HAP-1 (cell line): ENCODE results near the gene SMS.

Experiments
- DNase-seq, 2 experiments: peaks; one replicate each; pipeline ENCODE4 v3.0.0-alpha.2; 2016 to 2020; ENCODE audit warnings: low spot score in 2 of 2
- H3K27me3 ChIP-seq: fragments of 250-450 bp; sonication (Bioruptor Pico); 2 replicates; pipeline ENCODE4 v1.5.1; 2020; ENCODE audit warnings: low read depth, mild to moderate bottlenecking, moderate library complexity
- H3K36me3 ChIP-seq: fragments of 250-450 bp; sonication (Bioruptor Pico); replicated peaks from 2 replicates; pipeline ENCODE4 v1.5.1; 2020; ENCODE audit warnings: mild to moderate bottlenecking
- H3K4me1 ChIP-seq: fragments of 250-450 bp; sonication (Bioruptor Pico); 2 replicates; pipeline ENCODE4 v1.5.1; 2020; ENCODE audit warnings: mild to moderate bottlenecking
- H3K4me3 ChIP-seq: fragments of 250-450 bp; sonication (Bioruptor Pico); 2 replicates; pipeline ENCODE4 v1.5.1; 2020; ENCODE audit warnings: mild to moderate bottlenecking, moderate library complexity
- H3K9me3 ChIP-seq: fragments of 250-450 bp; sonication (Bioruptor Pico); 2 replicates; pipeline ENCODE4 v1.5.1; 2020; ENCODE audit warnings: mild to moderate bottlenecking, moderate library complexity
- in situ Hi-C: fragments of 300-500 bp; cut with MboI; formaldehyde crosslinking; loops from 3 replicates; pipeline ENCODE4 v1.14.3; 2020; ENCODE audit warnings: low sequenced_read_pairs, inconsistent platforms, mixed read lengths

SMS gene

GRCh38 chrX:21974011-21974385 is 33.5 kb downstream of the SMS start:
- in situ Hi-C loops: loop anchor here (5.0 kb wide), 1 partner anchor 132 kb away; no protein-coding TSS in a partner anchor
- Histone ChIP-seq H3K27me3 (no peaks in the 10 kb centered on the region), H3K36me3 (peaks cover 77% of the 10 kb centered on the region), H3K4me3 (no peak overlapping the region), H3K9me3 (no peaks in the 10 kb centered on the region), H3K4me1 (no peaks in the 10 kb centered on the region)
- no peak for DNase-seq

DNA sequence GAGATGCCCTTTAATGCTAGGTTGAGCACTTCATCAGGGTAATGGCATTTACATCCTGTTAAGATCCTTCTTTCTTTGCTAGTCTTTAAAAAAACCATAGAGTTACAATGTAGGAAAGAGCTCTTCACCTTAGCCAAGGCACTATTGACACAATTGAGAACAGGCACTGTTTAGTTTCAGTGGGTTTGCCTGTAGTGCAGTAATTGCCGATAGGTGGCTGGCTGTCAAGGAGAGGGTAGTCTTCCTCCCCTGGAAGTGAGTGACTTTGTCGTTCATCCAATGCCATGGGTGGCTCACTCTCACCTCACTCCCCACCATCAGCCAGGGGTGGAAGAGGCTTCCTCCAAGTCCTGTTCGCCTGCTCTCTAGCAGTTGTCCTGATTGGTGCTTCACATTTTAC is 34.7 kb downstream of the SMS start:
- H3K27me3 ChIP-seq: no peaks in the 10 kb centered on the region
- DNase-seq: no peak
- H3K36me3 ChIP-seq: peaks cover 70% of the 10 kb centered on the region
- H3K4me3 ChIP-seq: no peak overlapping the region
- H3K9me3 ChIP-seq: no peaks in the 10 kb centered on the region
- no peaks in the 10 kb centered on the region for H3K4me1 ChIP-seq
- in situ Hi-C loops: no loop called here

DNA sequence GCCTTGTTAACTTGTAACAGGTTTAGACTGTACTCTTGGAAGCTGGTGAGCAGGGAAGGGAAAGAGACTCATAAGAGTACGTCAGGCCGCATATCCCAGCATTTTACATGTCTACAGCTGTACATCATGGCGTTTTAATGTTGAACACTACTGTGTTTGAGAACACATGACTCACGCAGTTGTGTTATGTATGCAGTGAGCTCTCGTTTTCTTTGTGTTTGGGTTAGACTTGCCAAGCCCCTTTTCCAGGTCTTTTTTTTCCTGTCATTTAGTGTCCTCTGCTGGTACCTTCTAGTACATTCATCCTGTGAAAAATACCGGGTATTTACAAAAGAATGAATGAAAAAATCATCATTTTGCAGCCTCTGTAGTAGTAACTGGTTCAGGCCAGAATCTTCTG is 35.3 kb downstream of the SMS start:
- H3K4me1 ChIP-seq: no peaks in the 10 kb centered on the region
- no peaks in the 10 kb centered on the region for H3K9me3 ChIP-seq
- in situ Hi-C loops: no loop called here
- H3K4me3 ChIP-seq: no peak overlapping the region
- peaks cover 68% of the 10 kb centered on the region for H3K36me3 ChIP-seq
- H3K27me3 ChIP-seq: no peaks in the 10 kb centered on the region
- peak in 1 of 2 experiments; percentile 55 for DNase-seq

- Histone ChIP-seq H3K27me3 (no peaks in the 10 kb centered on the region), H3K4me1 (no peaks in the 10 kb centered on the region), H3K4me3 (no peak overlapping the region), H3K9me3 (no peaks in the 10 kb centered on the region), H3K36me3 (peaks cover 49% of the 10 kb centered on the region)
- no peak for DNase-seq
- in situ Hi-C loops: no loop called here
Measured at GRCh38 chrX:21978346-21978745, 37.8 kb downstream of the SMS start.

GRCh38 chrX:21982311-21982710 is 41.8 kb downstream of the SMS start:
- no peak overlapping the region for H3K4me3 ChIP-seq
- no peaks in the 10 kb centered on the region for H3K27me3 ChIP-seq
- no peaks in the 10 kb centered on the region for H3K4me1 ChIP-seq
- DNase-seq: no peak
- in situ Hi-C loops: no loop called here
- no peaks in the 10 kb centered on the region for H3K9me3 ChIP-seq
- peaks cover 43% of the 10 kb centered on the region for H3K36me3 ChIP-seq

- Histone ChIP-seq H3K36me3 (peaks cover 53% of the 10 kb centered on the region), H3K4me1 (no peaks in the 10 kb centered on the region), H3K4me3 (no peak overlapping the region), H3K27me3 (no peaks in the 10 kb centered on the region), H3K9me3 (no peaks in the 10 kb centered on the region)
- in situ Hi-C loops: no loop called here
- peak; percentile 84 to 86 for DNase-seq
Measured at GRCh38 chrX:21985332-21985777, 44.8 kb downstream of the SMS start.

GRCh38 chrX:21986596-21986995 is 46.1 kb downstream of the SMS start:
- Histone ChIP-seq H3K9me3 (no peaks in the 10 kb centered on the region), H3K27me3 (no peaks in the 10 kb centered on the region), H3K36me3 (peaks cover 58% of the 10 kb centered on the region), H3K4me3 (no peak overlapping the region), H3K4me1 (no peaks in the 10 kb centered on the region; the same call in 1 of the 2 replicates)
- no peak for DNase-seq
- in situ Hi-C loops: no loop called here

DNA sequence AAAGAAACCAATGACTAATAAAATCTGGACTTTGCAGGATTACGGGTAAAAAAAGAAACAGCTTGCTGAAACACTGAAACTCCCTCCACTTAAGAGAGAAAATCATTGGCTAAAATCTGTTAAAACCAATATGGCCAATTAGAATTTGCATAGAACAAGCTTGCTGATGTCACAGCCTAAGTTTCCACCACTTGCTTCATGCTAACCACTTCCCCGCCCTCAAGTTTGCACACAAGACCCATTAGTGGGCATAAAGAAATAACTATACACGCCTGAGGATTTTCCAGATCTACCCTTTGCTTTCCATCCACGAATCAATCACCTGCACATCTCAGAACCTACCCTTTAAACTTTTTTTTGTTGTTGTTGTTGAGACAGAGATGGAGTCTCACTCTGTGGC is 48.9 kb downstream of the SMS start:
- peaks cover 76% of the 10 kb centered on the region for H3K36me3 ChIP-seq
- H3K27me3 ChIP-seq: no peaks in the 10 kb centered on the region
- no peaks in the 10 kb centered on the region for H3K9me3 ChIP-seq
- H3K4me1 ChIP-seq: peaks cover 10% of the 10 kb centered on the region
- DNase-seq: no peak
- no peak overlapping the region for H3K4me3 ChIP-seq
- in situ Hi-C loops: no loop called here

GRCh38 chrX:21990832-21991231 is 50.3 kb downstream of the SMS start:
- no peak overlapping the region for H3K4me3 ChIP-seq
- peaks cover 10% of the 10 kb centered on the region for H3K4me1 ChIP-seq
- DNase-seq: no peak
- no peaks in the 10 kb centered on the region for H3K27me3 ChIP-seq
- in situ Hi-C loops: no loop called here
- H3K36me3 ChIP-seq: peaks cover 71% of the 10 kb centered on the region
- no peaks in the 10 kb centered on the region for H3K9me3 ChIP-seq

- Histone ChIP-seq H3K4me1 (peaks cover 10% of the 10 kb centered on the region), H3K4me3 (no peak overlapping the region), H3K27me3 (no peaks in the 10 kb centered on the region), H3K36me3 (peaks cover 67% of the 10 kb centered on the region), H3K9me3 (no peaks in the 10 kb centered on the region)
- in situ Hi-C loops: no loop called here
- DNase-seq: no peak
Measured at GRCh38 chrX:21991504-21991903, 51.0 kb downstream of the SMS start.

DNA sequence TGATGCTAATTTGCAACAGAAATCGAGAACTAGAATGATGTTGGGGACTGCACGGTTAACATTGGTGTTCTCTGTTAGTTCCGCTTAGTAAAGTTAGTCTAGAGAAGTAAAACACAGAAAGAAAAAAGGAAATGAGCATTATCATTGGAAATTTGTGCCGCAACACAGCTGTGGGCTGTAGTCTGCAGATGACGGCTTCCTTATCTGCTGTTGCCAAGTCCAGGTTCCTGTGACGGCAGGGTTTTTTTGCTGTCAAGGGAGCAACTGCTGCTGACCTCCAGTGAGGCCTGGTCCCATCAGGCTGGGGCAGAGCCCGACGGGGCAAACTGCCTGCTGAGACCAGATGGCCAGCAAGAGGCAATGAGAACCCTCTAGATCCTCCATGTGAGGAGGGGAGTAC is 52.8 kb downstream of the SMS start:
- in situ Hi-C loops: no loop called here
- peaks cover 53% of the 10 kb centered on the region for H3K36me3 ChIP-seq
- H3K9me3 ChIP-seq: no peaks in the 10 kb centered on the region
- H3K27me3 ChIP-seq: no peaks in the 10 kb centered on the region
- H3K4me1 ChIP-seq: peaks cover 10% of the 10 kb centered on the region
- no peak for DNase-seq
- H3K4me3 ChIP-seq: no peak overlapping the region

- Histone ChIP-seq H3K36me3 (peaks cover 26% of the 10 kb centered on the region), H3K27me3 (no peaks in the 10 kb centered on the region), H3K4me3 (no peak overlapping the region), H3K9me3 (no peaks in the 10 kb centered on the region), H3K4me1 (peaks cover 7% of the 10 kb centered on the region)
- DNase-seq: no peak
- in situ Hi-C loops: no loop called here
Measured at GRCh38 chrX:21996872-21997455, 56.5 kb downstream of the SMS start.

DNA sequence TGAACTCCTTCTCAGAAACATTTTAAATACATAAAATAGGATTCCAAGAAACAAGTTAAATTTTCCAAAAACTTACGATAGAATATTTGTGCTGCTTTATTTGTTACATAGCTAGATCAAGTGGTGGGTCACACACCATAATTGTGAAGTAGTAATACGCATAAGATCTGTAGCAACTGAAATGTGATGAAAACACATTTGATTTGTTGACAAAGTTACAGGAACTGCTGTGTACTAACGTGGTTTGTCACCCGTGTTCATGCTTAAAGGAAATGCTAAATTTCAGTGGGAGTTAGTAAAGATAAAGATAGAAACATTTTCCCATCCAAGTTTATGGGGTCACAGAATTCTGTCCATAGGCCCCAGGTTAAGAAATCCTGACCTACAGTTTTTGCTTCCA is 57.5 kb downstream of the SMS start:
- Histone ChIP-seq H3K9me3 (no peaks in the 10 kb centered on the region), H3K4me3 (no peak overlapping the region), H3K27me3 (no peaks in the 10 kb centered on the region), H3K36me3 (peaks cover 17% of the 10 kb centered on the region), H3K4me1 (no peaks in the 10 kb centered on the region)
- DNase-seq: no peak
- in situ Hi-C loops: no loop called here

- no peaks in the 10 kb centered on the region for H3K36me3 ChIP-seq
- H3K4me1 ChIP-seq: no peaks in the 10 kb centered on the region
- H3K9me3 ChIP-seq: no peaks in the 10 kb centered on the region
- no peaks in the 10 kb centered on the region for H3K27me3 ChIP-seq
- in situ Hi-C loops: no loop called here
- DNase-seq: no peak
- H3K4me3 ChIP-seq: no peak overlapping the region
Measured at GRCh38 chrX:22004866-22005265, 64.4 kb downstream of the SMS start.

GRCh38 chrX:22012051-22012450 is 71.5 kb downstream of the SMS start:
- in situ Hi-C loops: no loop called here
- Histone ChIP-seq H3K36me3 (no peaks in the 10 kb centered on the region), H3K4me3 (no peak overlapping the region), H3K27me3 (0 out of 2 replicates have a peak, but pooled peaks cover 2% of the 10 kb centered on the region), H3K4me1 (no peaks in the 10 kb centered on the region), H3K9me3 (no peaks in the 10 kb centered on the region)
- DNase-seq: no peak
